ENCODE results near the gene EXOC6B. TPM values are rescaled to one million over a fixed set of nuclear protein-coding genes. Genes with fewer than 3 reads are reported as not detected.
A peak's percentile ranks its signal among the peaks of the same experiment; 100 is the strongest.

EXOC6B gene
- total and polyA plus RNA-seq, 10 of the 15 experiments (the other 5 are each of a cell fraction or from before 2014, with no cell fraction given) = 0.23 to 2.2 (median 1.2) TPM

- no peak for TF ChIP-seq ZNF384 (IDR thresholded peaks at IDR 0.05; ENCODE audit: borderline replicate concordance, low read depth, low read length)
- TF ChIP-seq JUNB (IDR thresholded peaks at IDR 0.05) = no peak
- TF ChIP-seq CBX5 (IDR thresholded peaks at IDR 0.05; ENCODE audit: low read depth) = no peak
- no peak for TF ChIP-seq STAT1 (conservative IDR thresholded peaks at IDR 0.05)
- TF ChIP-seq CBFB (IDR thresholded peaks at IDR 0.05; ENCODE audit: low read depth) = no peak
- no peak for TF ChIP-seq ZNF207 (IDR thresholded peaks at IDR 0.05; ENCODE audit: borderline replicate concordance)
- TF ChIP-seq ATF2 (IDR thresholded peaks at IDR 0.05; ENCODE audit: low read length) = no peak
- no peak for TF ChIP-seq CHD1 (IDR thresholded peaks at IDR 0.05; ENCODE audit: low read depth, low read length)
Observed at GRCh38 chr2:72827487-72827886, 1.7 kb upstream of the EXOC6B start (continued).

GRCh38 chr2:72826156-72826477 lies 284 bp upstream of the EXOC6B start:
- no peaks in the 10 kb centered on the region for H3K9me3 ChIP-seq (replicated peaks; ENCODE audit: control insufficient read depth, insufficient read depth, low read length)
- peak overlapping the region; percentile 73 for H3K4me2 ChIP-seq (ENCODE audit: control insufficient read depth, insufficient read depth)
- TF ChIP-seq IKZF1 (conservative IDR thresholded peaks at IDR 0.05) = peak; percentile 8; the same call in 1 of the 2 replicates
- TF ChIP-seq NR2C2 (IDR thresholded peaks at IDR 0.05; ENCODE audit: borderline replicate concordance, control insufficient read depth, insufficient read length, low read depth) = no peak
- 0 out of 2 replicates have a peak, but pooled peaks have one; percentile 7 for TF ChIP-seq RB1 (IDR thresholded peaks at IDR 0.05; ENCODE audit: borderline replicate concordance)
- H3K79me2 ChIP-seq (ENCODE audit: control insufficient read depth, insufficient read depth, low read length) = no peaks in the 10 kb centered on the region
- no peaks in the 10 kb centered on the region for H3K27me3 ChIP-seq (replicated peaks in 1 of 2; ENCODE audit: control insufficient read depth in 2 of 2, insufficient read depth in 2 of 2, low read length in 1 of 2)
- no peak overlapping the region for H3K9ac ChIP-seq (ENCODE audit: control insufficient read depth, insufficient read depth, low read length)
- SMC1A ChIA-PET (ENCODE audit: uncharacterized antibody, unreplicated experiment) = no interaction called here
- intact Hi-C loops (cut with micrococcal nuclease; ENCODE audit: unreplicated experiment) (no loop called here), in situ Hi-C loops (cut with MboI) (no loop called here)
- H3K27ac ChIP-seq (ENCODE audit: control insufficient read depth, insufficient read depth) = no peak overlapping the region
- CTCF ChIA-PET = no interaction called here
- peak overlapping the region; percentile 92 for H2AFZ ChIP-seq (ENCODE audit: control insufficient read depth, low read depth, low read length)
- peaks cover 15% of the 10 kb centered on the region for H3K4me1 ChIP-seq (ENCODE audit: control insufficient read depth, insufficient read depth, low read length)
- no TSS peak for BruUV-seq (replicated peaks)
- no peaks in the 10 kb centered on the region for H3K36me3 ChIP-seq (ENCODE audit: control insufficient read depth in 2 of 2, insufficient read depth in 2 of 2, low read length in 1 of 2)
- DNase-seq (ENCODE audit: low read depth, low spot score) (no peak), FAIRE-seq (no peak), ATAC-seq (no peak)
- WGBS (ENCODE audit: insufficient coverage, insufficient replicate concordance, low lambda C conversion rate, missing lambda C conversion rate) = 70% methylated on average over 10 of the region's 10 CpGs
- peak overlapping the region; percentile 64 for H3K4me3 ChIP-seq
- POLR2A ChIA-PET = no interaction called here
- RAD21 ChIA-PET (ENCODE audit: unreplicated experiment) = no interaction called here
- no peaks in the 10 kb centered on the region for H4K20me1 ChIP-seq (ENCODE audit: control insufficient read depth, insufficient read depth)

All from GM12878 (cell line).